Heart left ventricle (tissue), 13 donors: ENCODE results near the gene ANKRD44.

Experiments used
- CTCF ChIP-seq, 12 donors: fragments of 200-600 bp; sonication (generic) in 4 of 12; IDR thresholded peaks; one replicate each; pipeline versions ENCODE4 v1.5.0 to v1.8.0; 2018 to 2022; ENCODE audit warnings: antibody characterized with exemption in 12 of 12, mild to moderate bottlenecking in 5 of 12
- POLR2A ChIP-seq, 2 donors: fragments of 450-650 bp; IDR thresholded peaks; one replicate each; pipeline ENCODE4 v1.6.1; 2017; ENCODE audit warnings: antibody characterized with exemption in 2 of 2, mild to moderate bottlenecking in 2 of 2, moderate library complexity in 2 of 2
- donor health status: ischemic (EF 13 %, LVEDD 7.1; RV severe dilation, severe dysfunction).
- donor health status: DM: no; HTN: yes; CAD: no.
- donor health status: DM: no; HTN: no; CAD: no.
- donor health status: ischemic (EF 25% LVEDD 6.9; RV normal size, moderate dysfunction).
- donor health status: ischemic (EF 25% LVEDD 5.7; RV mildly dilated, moderate dysfunction).
- donor health status: ischemic (EF 35%, LVEDD 5.7; RV mildly dilated, moderate dysfunction).
- donor health status: nonischemic (EF 11% LVEDD 7.7; RV severe dilation, severe dysfunction).
- donor health status: DM: yes; HTN: yes; CAD: no.
- donor health status: PGD.
- donor health status: ischemic (EF 29% LVEDD 5.4; RV normal size, mild dysfunction).
- donor health status: nonischemic (EF 23%, LVEDD 6.1; RV moderate dilation, normal function).

DNA sequence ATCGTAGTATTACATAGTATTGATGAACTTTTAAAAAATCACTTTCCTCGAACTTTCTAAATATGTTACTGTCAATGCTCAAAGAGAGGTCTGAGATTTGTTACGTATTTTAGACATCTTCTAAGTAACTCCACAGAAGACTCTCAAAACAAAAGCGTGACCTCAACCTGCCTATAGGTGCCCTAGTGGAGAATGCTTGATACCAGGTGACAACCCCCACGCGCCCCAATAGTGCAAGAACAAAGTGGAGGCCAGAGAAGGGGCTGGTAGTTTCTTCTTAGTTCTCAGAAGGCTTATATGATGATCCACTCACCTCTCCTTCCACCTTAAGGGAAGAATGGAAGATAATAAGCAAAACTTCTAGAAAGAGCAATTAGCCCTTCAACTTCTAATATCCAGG, 102.6 kb downstream of the ANKRD44 start:
- no peak for TF ChIP-seq CTCF (IDR thresholded peaks at IDR 0.05)
- no peak for TF ChIP-seq POLR2A (IDR thresholded peaks at IDR 0.05)
